Stimulated activated CD4-positive, alpha-beta T cell treated with anti-CD3 and anti-CD28 coated beads, TNF-alpha, amount 100 ng/mL, for 4 hours (primary cell): ENCODE measurements around the gene SNTG2.
"Not testable (repeated sequence)": the region's sequence is repeated elsewhere in the genome, so short reads cannot be mapped to it uniquely, and the experiment has no call there.

ENCODE experiments used
- DNase-seq, 3 experiments: peaks; one replicate each; pipeline ENCODE4 v3.0.0-alpha.2; 2020; ENCODE audit warnings: low read depth in 3 of 3

SNTG2 gene

DNA sequence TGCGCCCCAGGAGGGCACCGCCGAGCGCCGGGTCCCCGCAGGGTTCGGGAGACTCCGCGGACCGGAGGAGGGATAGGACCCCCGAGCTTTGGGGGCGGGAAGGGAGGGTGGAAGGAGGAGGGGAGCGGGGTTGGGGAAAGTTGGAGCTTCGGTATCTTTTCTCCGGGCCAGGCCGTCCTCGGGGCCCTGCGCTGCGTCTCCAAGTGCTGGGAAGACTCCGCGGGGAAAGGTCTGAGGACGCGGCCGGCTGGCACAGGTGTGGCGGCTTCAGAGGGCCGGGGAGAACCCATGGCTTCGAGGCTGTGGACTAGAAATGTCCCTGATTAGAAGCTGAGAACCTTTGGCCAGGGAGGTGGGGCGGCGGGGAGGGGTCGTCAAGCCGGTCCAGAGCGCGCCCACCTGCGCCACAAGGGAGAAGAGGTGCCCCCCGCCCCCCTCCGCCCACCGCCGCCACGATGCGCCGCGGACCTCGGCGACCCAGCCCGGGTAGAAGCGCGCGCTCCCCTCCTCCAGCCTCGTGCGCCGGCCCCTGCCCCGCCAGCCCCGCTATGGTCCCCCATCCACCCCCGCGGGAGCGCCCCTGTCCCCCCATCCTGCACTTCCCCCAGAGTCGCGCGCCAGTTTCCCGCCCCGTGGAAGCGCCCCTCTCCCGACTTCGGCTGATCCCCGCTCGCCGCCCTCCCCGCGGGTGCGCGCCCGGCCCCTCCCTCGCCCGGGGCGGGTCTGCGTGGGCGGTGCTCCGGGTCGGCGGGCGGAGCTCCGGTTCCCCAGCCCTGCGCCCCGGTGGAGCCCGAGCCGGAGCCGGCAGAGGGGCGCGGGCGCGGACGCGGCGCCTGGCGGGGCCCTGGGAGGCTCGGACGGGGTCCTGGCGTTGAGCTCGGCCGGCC, at the start of gene SNTG2:
SNTG2 (plus strand) TSS at position 770 of the 887 bp plus-strand sequence. CDS start 148 bp downstream, outside the sequence.
- peak; percentile 22 to 46 (median 46) for DNase-seq

GRCh38 chr2:902584-902983, 48.1 kb upstream of the SNTG2 start:
- no peak for DNase-seq

- DNase-seq = no peak
These were observed 47.3 kb upstream of the SNTG2 start for GRCh38 chr2:903223-903900.

DNA sequence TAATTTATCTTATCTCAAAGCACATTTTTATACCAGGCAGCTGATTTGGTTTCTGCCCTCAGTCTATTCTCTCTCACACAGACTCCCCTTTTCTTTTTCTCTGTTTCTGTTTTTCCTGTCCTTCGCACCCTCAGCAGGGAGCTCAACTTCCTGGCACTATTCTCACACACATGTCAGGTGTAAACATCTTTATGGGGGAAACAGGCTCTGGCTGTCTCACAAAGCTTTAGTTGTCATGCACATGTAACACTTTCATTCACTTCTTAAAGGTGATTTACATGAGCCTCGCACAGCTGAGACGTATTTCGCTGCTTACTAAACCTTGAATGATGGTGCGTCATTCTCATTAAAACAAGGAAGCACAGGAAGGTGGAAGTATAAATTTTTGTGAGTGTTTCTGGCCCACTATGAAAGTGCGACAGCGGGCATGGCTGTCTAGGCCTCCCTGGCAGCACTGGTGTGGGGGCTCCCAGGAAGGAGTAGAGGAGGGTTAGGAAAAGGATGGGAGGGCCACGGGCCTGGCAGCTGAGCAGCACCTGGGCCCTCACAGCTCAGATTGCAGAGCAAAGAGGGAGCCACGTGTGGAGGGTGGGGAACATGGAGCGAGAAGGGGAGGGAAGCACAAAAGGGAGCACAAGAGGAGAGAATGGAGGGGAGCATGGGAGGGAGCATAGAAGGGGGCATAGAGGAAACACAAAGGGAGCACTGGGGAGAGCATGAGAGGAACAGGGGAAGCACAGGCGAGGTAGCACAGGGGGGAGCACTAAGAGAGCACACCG, 46.2 kb upstream of the SNTG2 start:
- DNase-seq = no peak

DNA sequence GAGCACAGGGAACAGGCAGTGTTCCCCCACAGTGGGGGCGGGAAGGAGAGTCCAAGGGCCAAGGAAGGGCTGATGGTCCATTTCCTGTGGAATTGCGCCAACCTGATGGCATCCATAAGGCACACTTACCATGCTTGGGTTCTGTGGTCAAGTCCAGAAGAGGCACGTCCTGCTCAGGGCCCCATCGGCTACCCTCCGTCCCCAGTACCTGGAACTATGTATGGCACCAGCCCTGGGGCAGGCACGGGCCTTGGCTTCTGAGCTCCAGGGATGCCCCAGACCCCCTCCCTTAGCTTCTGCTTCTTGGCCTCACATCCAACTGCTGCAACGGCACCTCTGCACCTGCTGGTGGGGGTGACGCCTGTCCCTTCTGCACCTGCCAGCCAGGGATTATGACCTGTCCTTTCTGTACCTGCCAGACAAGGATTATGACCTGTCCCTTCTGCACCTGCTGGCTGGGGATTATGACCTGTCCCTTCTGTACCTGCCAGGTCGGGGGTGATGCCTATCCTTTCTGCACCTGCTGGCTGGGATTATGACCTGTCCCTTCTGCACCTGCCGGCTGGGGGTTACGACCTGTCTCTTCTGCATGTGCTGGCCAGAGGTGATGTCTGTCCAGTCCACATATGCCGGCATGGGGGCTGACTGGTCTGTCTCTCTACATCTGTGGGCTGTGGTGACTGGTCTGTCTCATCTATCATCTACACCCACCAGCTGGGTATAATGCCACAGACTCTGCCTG, 45.4 kb upstream of the SNTG2 start:
- no peak for DNase-seq

GRCh38 chr2:905833-906140, 44.9 kb upstream of the SNTG2 start:
- DNase-seq = no peak

- no peak for DNase-seq
These were observed 42.9 kb upstream of the SNTG2 start for GRCh38 chr2:907706-908105.

DNA sequence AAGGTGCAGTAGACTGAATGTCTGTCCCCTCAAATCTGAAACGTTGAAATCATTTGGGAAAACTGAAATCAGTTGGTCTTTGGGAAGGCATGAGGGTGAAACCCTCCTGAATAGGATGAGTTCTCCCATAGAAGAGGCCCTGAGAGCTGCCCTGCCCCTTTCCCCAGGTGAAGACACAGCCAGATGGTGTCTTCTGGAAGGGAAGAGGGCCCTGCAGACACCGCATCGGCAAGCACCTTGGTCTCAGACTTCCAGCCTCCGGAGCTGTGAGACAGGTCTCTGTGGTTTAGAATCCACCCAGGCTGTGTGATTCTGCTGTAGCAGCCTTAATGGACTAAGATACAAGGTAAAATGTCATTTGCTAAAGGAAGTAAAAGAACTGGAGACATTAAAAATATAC, 42.1 kb upstream of the SNTG2 start:
- DNase-seq = no peak

DNA sequence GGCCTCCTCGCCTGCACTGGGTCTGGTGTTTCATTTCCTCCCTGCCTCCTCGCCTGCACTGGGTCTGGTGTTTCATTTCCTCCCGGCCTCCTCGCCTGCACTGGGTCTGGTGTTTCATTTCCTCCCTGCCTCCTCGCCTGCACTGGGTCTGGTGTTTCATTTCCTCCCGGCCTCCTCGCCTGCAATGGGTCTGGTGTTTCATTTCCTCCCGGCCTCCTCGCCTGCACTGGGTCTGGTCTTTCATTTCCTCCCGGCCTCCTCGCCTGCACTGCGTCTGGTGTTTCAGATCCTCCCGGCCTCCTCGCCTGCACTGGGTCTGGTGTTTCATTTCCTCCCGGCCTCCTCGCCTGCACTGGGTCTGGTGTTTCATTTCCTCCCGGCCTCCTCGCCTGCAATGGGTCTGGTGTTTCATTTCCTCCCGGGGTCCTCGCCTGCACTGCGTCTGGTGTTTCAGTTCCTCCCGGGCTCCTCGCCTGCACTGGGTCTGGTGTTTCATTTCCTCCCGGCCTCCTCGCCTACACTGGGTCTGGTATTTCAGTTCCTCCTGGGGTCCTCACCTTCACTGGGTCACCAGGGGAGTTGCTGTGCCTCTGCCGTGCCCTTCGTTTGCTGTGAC, 40.8 kb upstream of the SNTG2 start:
- not testable (repeated sequence) for DNase-seq

DNA sequence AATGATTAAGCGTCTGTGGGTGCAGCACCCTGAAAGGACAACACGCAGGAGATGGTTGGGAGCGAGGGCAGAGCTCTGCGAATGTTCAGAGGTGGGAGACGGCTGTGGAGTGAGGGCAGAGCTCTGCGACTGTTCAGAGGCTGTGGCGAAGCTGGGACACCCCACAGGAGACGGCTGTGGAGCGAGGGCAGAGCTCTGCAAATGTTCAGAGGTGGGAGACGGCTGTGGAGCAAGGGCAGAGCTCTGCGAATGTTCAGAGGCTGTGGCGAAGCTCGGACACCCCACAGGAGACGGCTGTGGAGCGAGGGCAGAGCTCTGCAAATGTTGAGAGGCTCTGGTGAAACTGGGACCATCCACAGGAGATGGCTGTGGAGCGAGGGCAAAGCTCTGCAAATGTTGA, 40.0 kb upstream of the SNTG2 start:
- DNase-seq = no peak

DNA sequence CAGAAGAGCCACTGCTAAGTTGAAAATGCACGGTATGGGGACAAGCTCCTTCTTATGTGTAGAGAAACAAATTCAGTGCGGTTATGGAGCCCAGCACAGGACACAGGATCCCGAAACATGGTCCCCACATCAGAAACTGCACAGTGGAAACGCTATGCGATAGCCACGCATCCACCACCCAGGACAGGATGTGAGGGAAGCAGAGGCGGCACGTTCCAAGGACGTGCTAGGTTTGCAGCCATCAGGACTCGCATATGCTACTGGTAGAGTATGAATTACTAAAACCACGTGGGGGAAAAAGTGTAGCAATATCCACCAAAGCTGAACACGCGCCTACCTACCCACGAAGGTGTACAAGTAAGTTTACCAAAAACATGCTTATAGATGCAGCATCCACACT, 34.7 kb upstream of the SNTG2 start:
- no peak for DNase-seq

- no peak for DNase-seq
These were observed 33.7 kb upstream of the SNTG2 start for GRCh38 chr2:916935-917334.

DNA sequence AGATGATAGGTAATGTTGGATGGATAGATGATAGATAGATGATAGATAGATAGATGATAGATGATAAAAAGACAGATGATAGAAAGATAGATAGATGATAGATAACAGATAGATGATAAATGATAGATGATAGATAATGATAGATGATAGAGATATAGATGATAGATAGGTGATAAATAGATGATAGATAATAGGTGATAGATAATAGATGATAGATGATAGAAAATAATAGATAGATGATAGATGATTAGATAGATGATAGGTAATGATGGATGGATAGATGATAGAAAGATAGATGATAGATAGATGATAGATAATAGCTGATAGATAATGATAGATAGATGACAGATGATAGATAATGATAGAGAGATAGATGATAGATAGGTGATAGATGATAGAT, 31.0 kb upstream of the SNTG2 start:
- DNase-seq = no peak

DNA sequence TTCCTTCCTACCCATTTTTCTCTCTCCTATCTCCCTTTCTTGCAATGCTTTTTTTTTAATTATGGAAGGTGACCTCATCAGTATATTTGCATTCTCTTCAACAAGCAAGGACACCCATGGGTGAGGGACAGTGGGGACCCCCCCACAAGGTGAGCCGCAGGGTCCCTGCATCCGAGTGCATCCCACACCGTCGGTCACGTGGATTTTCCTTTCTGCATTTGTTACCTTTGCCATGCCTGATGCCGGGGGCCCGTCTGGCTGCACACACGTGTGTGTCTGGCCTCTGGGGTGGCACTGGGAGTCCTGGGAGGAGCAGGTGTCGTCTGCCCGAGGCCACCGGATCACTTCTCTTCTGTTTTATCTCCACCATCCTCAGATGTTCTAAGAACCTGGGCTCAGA, 30.1 kb upstream of the SNTG2 start:
- DNase-seq = no peak

GRCh38 chr2:920999-921398, 29.6 kb upstream of the SNTG2 start:
- no peak for DNase-seq

DNA sequence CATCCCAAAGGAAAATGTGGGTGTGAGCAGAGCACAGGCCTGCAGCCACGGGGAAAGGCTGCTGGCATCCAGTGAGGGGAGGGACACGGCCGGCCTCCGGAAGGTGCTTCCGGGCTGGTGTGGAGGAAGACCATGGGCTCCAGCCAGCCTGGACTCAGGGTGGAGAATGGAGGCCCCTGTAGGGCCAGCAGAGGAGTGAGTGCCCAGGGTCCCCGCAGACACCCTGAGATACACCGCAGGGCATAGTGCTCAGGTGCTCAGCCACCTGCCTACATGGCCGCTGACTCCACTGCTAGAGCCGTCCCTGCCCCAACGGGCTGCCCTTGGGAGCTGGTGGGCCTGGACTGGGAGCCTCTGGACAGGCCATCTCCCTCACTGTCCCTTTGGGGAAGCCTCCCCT, 28.5 kb upstream of the SNTG2 start:
- DNase-seq = no peak

- DNase-seq = no peak
These were observed 26.6 kb upstream of the SNTG2 start for GRCh38 chr2:923832-924601.

GRCh38 chr2:924701-925100, 25.9 kb upstream of the SNTG2 start:
- no peak for DNase-seq

DNA sequence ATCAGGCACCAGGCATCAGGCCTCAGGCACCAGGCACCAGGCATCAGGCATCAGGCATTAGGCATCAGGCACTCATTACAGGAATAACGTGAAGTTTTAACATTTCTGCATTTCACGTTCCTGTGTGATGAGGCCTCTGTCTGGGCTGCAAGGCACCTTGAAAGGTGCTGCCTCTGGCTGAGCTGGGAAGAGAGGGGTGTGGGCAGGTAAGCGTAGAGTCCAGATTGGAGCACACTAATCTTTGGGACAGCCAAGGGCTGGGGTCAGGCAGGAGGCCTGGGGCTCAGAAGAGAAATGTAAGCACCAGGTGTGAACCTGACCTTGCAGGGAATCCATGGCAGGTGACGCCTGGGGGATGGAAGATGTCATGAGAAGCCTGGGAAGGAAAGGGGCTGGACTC, 25.3 kb upstream of the SNTG2 start:
- DNase-seq = no peak

DNA sequence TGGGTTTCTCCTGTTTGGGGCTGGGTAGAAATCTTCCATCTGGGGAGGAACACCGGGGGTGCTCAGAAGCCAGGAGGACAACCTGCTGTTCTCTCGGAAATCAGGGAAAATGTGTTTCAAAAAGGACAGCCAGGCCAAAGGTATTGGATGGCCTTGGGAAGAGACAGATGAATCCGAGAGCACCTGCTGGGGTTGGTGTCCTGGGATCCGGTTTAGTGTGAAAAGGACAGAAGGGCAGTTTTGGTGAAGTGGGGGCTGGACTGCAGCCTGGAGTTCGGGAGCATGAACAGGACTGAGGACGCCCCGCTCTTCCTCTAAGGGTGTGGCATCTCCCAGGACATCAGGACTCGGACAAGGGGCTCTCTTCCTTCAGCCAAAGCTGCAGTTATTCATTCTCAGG, 24.9 kb upstream of the SNTG2 start:
- DNase-seq = no peak
